Coronary artery (tissue), 2 donors: Measurements from ENCODE around the gene ZBTB20.

ENCODE experiments used
- DNase-seq: peaks from one replicate; pipeline ENCODE4 v3.0.0-alpha.2; 2017; ENCODE audit warnings: low spot score
- H3K27ac ChIP-seq, 2 donors: fragments of 200-600 bp; sonication (generic); one replicate each; pipeline ENCODE4 v1.5.1; 2016 to 2019
- H3K4me3 ChIP-seq: fragments of 200-600 bp; sonication (generic); 2 replicates; pipeline ENCODE4 v1.5.1; 2016; ENCODE audit warnings: mild to moderate bottlenecking, moderate library complexity
- CTCF ChIP-seq: fragments of 200-600 bp; sonication (generic); IDR thresholded peaks from one replicate; pipeline ENCODE4 v1.5.1; 2019; ENCODE audit warnings: antibody characterized with exemption

The ZBTB20 gene

GRCh38 chr3:114442246-114442645 is 704.8 kb downstream of the ZBTB20 start:
- no peak overlapping the region for H3K27ac ChIP-seq
- no peak for DNase-seq

GRCh38 chr3:114441386-114441785 is 705.7 kb downstream of the ZBTB20 start:
- no peak overlapping the region for H3K27ac ChIP-seq
- no peak for DNase-seq
- H3K4me3 ChIP-seq, result no peak overlapping the region
- no peak for TF ChIP-seq CTCF

More at GRCh38 chr3:114442246-114442645, 704.8 kb downstream of the ZBTB20 start:
- TF ChIP-seq CTCF, result no peak
- no peak overlapping the region for H3K4me3 ChIP-seq

GRCh38 chr3:114440700-114441099 is 706.4 kb downstream of the ZBTB20 start:
- Histone ChIP-seq H3K4me3 (no peak overlapping the region), H3K27ac (no peak overlapping the region)
- no peak for DNase-seq
- TF ChIP-seq CTCF, result no peak

GRCh38 chr3:114439284-114439683 is 707.8 kb downstream of the ZBTB20 start:
- DNase-seq, result no peak
- TF ChIP-seq CTCF, result no peak

GRCh38 chr3:114437897-114438296 is 709.2 kb downstream of the ZBTB20 start:
- DNase-seq, result no peak
- no peak overlapping the region for H3K27ac ChIP-seq
- no peak overlapping the region for H3K4me3 ChIP-seq
- TF ChIP-seq CTCF, result no peak

More at GRCh38 chr3:114439284-114439683, 707.8 kb downstream of the ZBTB20 start:
- no peak overlapping the region for H3K27ac ChIP-seq
- no peak overlapping the region for H3K4me3 ChIP-seq

GRCh38 chr3:114436182-114436581 is 710.9 kb downstream of the ZBTB20 start:
- TF ChIP-seq CTCF, result no peak
- Histone ChIP-seq H3K27ac (no peak overlapping the region), H3K4me3 (no peak overlapping the region)
- no peak for DNase-seq

GRCh38 chr3:114435386-114436115 is 711.5 kb downstream of the ZBTB20 start:
- Histone ChIP-seq H3K27ac (no peak overlapping the region), H3K4me3 (no peak overlapping the region)
- TF ChIP-seq CTCF, result no peak
- DNase-seq, result no peak
